DOHH2 (cell line): ENCODE data around the gene NINJ1.

Experiments
- EZH2phosphoT487 ChIP-seq: fragments of 200-600 bp; sonication (generic); IDR thresholded peaks from 2 replicates; pipeline ENCODE4 v1.6.1; 2017; ENCODE audit warnings: borderline replicate concordance, mild to moderate bottlenecking, antibody characterized with exemption, low read length, moderate library complexity, mixed read lengths
- TF ChIP-seq, protein P1 (sequence below): fragments of 200-600 bp; sonication (generic); IDR thresholded peaks from one replicate; pipeline ENCODE4 v1.5.1; 2014; ENCODE audit warnings: antibody characterized with exemption, mild to moderate bottlenecking, low read depth, low read length; ENCODE audit not compliant: poor library complexity, severe bottlenecking

DNA sequence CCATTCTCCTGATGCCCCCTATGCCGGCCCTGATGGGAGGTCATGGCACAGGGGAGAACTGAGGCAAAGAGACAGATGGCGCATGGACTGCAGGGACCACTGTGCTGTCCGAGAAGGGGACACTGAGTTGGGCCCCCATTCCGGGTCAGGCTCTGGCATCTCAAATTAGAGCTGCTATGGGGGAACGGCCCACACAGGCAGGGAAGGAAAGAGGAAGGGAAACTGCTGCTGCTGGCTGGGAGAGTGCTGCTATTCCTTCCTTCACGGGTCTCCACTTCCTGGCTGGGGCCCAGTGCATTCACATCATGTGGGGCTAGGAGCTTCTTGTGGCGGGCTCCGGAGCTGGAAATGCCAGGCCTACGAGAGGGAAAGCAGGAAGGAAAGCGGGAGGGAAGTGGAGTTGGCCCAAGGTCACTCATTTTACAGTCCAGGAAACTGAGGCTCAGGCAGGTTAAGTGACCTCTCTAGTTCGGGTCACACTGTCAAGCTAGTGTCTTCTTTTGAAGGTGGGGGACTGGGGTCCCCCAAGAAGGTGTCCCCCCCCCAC is 39.3 kb downstream of the NINJ1 start:
- TF ChIP-seq, protein P1, sequence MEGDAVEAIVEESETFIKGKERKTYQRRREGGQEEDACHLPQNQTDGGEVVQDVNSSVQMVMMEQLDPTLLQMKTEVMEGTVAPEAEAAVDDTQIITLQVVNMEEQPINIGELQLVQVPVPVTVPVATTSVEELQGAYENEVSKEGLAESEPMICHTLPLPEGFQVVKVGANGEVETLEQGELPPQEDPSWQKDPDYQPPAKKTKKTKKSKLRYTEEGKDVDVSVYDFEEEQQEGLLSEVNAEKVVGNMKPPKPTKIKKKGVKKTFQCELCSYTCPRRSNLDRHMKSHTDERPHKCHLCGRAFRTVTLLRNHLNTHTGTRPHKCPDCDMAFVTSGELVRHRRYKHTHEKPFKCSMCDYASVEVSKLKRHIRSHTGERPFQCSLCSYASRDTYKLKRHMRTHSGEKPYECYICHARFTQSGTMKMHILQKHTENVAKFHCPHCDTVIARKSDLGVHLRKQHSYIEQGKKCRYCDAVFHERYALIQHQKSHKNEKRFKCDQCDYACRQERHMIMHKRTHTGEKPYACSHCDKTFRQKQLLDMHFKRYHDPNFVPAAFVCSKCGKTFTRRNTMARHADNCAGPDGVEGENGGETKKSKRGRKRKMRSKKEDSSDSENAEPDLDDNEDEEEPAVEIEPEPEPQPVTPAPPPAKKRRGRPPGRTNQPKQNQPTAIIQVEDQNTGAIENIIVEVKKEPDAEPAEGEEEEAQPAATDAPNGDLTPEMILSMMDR, result no peak
- TF ChIP-seq EZH2phosphoT487, result no peak
